SK-N-SH (cell line): ENCODE results near the gene GNB1L. TPM values are rescaled to one million over a fixed set of nuclear protein-coding genes. Genes with fewer than 3 reads are reported as not detected.

ENCODE experiments used
- CTCF ChIA-PET: fragments of 300-600, 350-600 bp; formaldehyde crosslinking; extraction: SDS; loops from one replicate; lab custom pipeline; 2021; lab: Yijun Ruan, JAX
- POLR2A ChIA-PET: fragments of 350-600 bp; sonication (Branson Sonifier 250); formaldehyde crosslinking; extraction: SDS; loops from one replicate; lab custom pipeline; 2020; ENCODE audit warnings: antibody characterized with exemption, inconsistent platforms; lab: Yijun Ruan, JAX
- DNase-seq: peaks from one replicate; pipeline ENCODE4 v3.0.0; 2012
- H2AFZ ChIP-seq: fragments of 200-600 bp; sonication (generic); 2 replicates; pipeline ENCODE4 v1.8.1; 2016; ENCODE audit warnings: antibody characterized with exemption, mild to moderate bottlenecking, low read depth
- H3F3A ChIP-seq: fragments of 200-600 bp; sonication (generic); replicated peaks from 2 replicates; pipeline ENCODE3; 2016; ENCODE audit warnings: antibody characterized with exemption, mild to moderate bottlenecking; ENCODE audit not compliant: insufficient read depth
- H3K27ac ChIP-seq, 2 experiments: fragments of 200-500 bp in 1 of 2; fragments of 200-600 bp in 1 of 2; sonication (Bioruptor generic) in 1 of 2; sonication (generic), shearing (Covaris generic) in 1 of 2; 2 replicates each; pipeline versions ENCODE4 v1.5.1 to v1.6.1; 2014 to 2016; ENCODE audit warnings: low read depth in 2 of 2, inconsistent platforms in 1 of 2, low read length in 1 of 2, mild to moderate bottlenecking in 1 of 2, mixed read lengths in 1 of 2
- H3K27me3 ChIP-seq: fragments of 200-600 bp; sonication (generic), shearing (Covaris generic); 2 replicates; pipeline ENCODE4 v1.6.1; 2016; ENCODE audit warnings: mixed run types; ENCODE audit not compliant: insufficient read depth
- H3K36me3 ChIP-seq, 2 experiments: fragments of 200-500 bp in 1 of 2; fragments of 200-600 bp in 1 of 2; sonication (Bioruptor generic) in 1 of 2; sonication (generic) in 1 of 2; replicated peaks in 1 of 2; 2 replicates each; pipeline versions ENCODE3 to v1.5.1; 2014 to 2016; ENCODE audit warnings: low read length in 1 of 2, mild to moderate bottlenecking in 1 of 2; ENCODE audit not compliant: insufficient read depth in 2 of 2, control insufficient read depth in 1 of 2
- H3K4me1 ChIP-seq, 2 experiments: fragments of 200-500 bp in 1 of 2; fragments of 200-600 bp in 1 of 2; sonication (Bioruptor generic) in 1 of 2; sonication (generic), shearing (Covaris generic) in 1 of 2; 2 replicates each; pipeline versions ENCODE4 v1.5.1 to v1.6.1; 2014 to 2016; ENCODE audit warnings: low read depth in 1 of 2, low read length in 1 of 2, mixed run types in 1 of 2; ENCODE audit not compliant: insufficient read depth in 2 of 2, control insufficient read depth in 1 of 2
- H3K4me2 ChIP-seq: fragments of 200-600 bp; sonication (generic), shearing (Covaris generic); 2 replicates; pipeline ENCODE4 v1.6.1; 2017; ENCODE audit warnings: mixed run types
- H3K4me3 ChIP-seq, 2 experiments: fragments of 200-500 bp in 1 of 2; fragments of 200-600 bp in 1 of 2; sonication (Bioruptor generic) in 1 of 2; sonication (generic), shearing (Covaris generic) in 1 of 2; 2 replicates each; pipeline versions ENCODE4 v1.5.1 to v1.8.1; 2014 to 2016; ENCODE audit warnings: low read depth in 2 of 2, inconsistent platforms in 1 of 2, low read length in 1 of 2, mild to moderate bottlenecking in 1 of 2, mixed read lengths in 1 of 2, moderate library complexity in 1 of 2
- H3K79me2 ChIP-seq: fragments of 200-600 bp; sonication (generic); 2 replicates; pipeline ENCODE4 v1.8.1; 2017; ENCODE audit warnings: mild to moderate bottlenecking; ENCODE audit not compliant: insufficient read depth
- H3K9ac ChIP-seq: fragments of 200-600 bp; sonication (generic); 2 replicates; pipeline ENCODE4 v1.6.1; 2017; ENCODE audit warnings: mixed run types
- H3K9me2 ChIP-seq: fragments of 200-600 bp; sonication (generic); 2 replicates; pipeline ENCODE4 v1.6.1; 2017; ENCODE audit warnings: mixed run types
- H3K9me3 ChIP-seq: fragments of 200-600 bp; sonication (generic); 2 replicates; pipeline ENCODE4 v1.6.1; 2017; ENCODE audit warnings: mixed run types, mild to moderate bottlenecking, moderate library complexity
- H4K20me1 ChIP-seq: fragments of 200-600 bp; sonication (generic); 2 replicates; pipeline ENCODE4 v1.6.1; 2017; ENCODE audit warnings: mild to moderate bottlenecking, mixed run types; ENCODE audit not compliant: insufficient read depth
- CTCF ChIP-seq: fragments of 200-600 bp; sonication (generic); IDR thresholded peaks from 2 replicates; pipeline ENCODE4 v1.6.1; 2017; ENCODE audit warnings: antibody characterized with exemption, mild to moderate bottlenecking, moderate library complexity
- FOXJ3 ChIP-seq: sonication (generic); formaldehyde crosslinking; IDR thresholded peaks from 2 replicates; pipeline ENCODE4 v1.5.1; 2020; ENCODE audit warnings: mild to moderate bottlenecking, missing genetic modification reagents
- GATA2 ChIP-seq: sonication (generic); formaldehyde crosslinking; IDR thresholded peaks from 2 replicates; pipeline ENCODE4 v1.5.0; 2020; ENCODE audit warnings: mild to moderate bottlenecking, missing genetic modification reagents
- NRF1 ChIP-seq: IDR thresholded peaks from 2 replicates; pipeline ENCODE4 v1.6.1; 2012; ENCODE audit warnings: low read depth, mild to moderate bottlenecking, low read length
- RAD21 ChIP-seq: IDR thresholded peaks from 2 replicates; pipeline ENCODE4 v1.6.1; 2012; ENCODE audit warnings: mild to moderate bottlenecking, low read length
- SMC3 ChIP-seq: IDR thresholded peaks from 2 replicates; pipeline ENCODE4 v1.6.1; 2012; ENCODE audit warnings: low read depth, low read length, improper control_type of control experiment
- TAF1 ChIP-seq: IDR thresholded peaks from 2 replicates; pipeline ENCODE4 v1.6.1; 2012; ENCODE audit warnings: low read depth, mild to moderate bottlenecking, low read length, moderate library complexity, borderline replicate concordance
- TCF12 ChIP-seq: IDR thresholded peaks from 2 replicates; pipeline ENCODE4 v1.4.0; 2012
- WGBS: methylation state at CpG from one replicate; pipeline ENCODE4 v1.1.6; 2017; ENCODE audit warnings: low lambda C conversion rate; 5-methylcytosine and 5-hydroxymethylcytosine counted together
- polyA plus RNA-seq, 3 experiments: library from polyadenylated mRNA; depleted of rRNA; stranded (reverse); fragments of >200 nt; gene quantifications; 2 replicates each; pipeline ENCODE4 v1.2.3, GENCODE V29; 2012
- TF ChIP-seq, protein P1 (sequence below): IDR thresholded peaks from 2 replicates; pipeline ENCODE4 v1.4.0; 2012; ENCODE audit warnings: low read depth, borderline replicate concordance
- TF ChIP-seq, protein P2 (sequence below): fragments of 150-350 bp; IDR thresholded peaks from 2 replicates; pipeline ENCODE4 v1.6.1; 2016; ENCODE audit warnings: mild to moderate bottlenecking, low read depth, low read length

The GNB1L gene
- polyA plus RNA-seq, 1 of the 3 experiments (the other 2 are of a cell fraction): 5.9 TPM

GRCh38 chr22:19799322-19800190 lies 55.1 kb downstream of the GNB1L start (continued):
- 0 out of 2 replicates have a peak, but pooled peaks have one; percentile 24 for TF ChIP-seq TAF1
- TF ChIP-seq SMC3: peak; percentile 6
- TF ChIP-seq GATA2 (CRISPR knock-in tag): 0 out of 2 replicates have a peak, but pooled peaks have one; percentile 3
- peak; percentile 30 for TF ChIP-seq CTCF
- TF ChIP-seq, protein P1, sequence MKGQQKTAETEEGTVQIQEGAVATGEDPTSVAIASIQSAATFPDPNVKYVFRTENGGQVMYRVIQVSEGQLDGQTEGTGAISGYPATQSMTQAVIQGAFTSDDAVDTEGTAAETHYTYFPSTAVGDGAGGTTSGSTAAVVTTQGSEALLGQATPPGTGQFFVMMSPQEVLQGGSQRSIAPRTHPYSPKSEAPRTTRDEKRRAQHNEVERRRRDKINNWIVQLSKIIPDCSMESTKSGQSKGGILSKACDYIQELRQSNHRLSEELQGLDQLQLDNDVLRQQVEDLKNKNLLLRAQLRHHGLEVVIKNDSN: peak; percentile 43; the same call in 1 of the 2 replicates
- TF ChIP-seq NRF1: no peak
- peak; percentile 100 for TF ChIP-seq TCF12
- TF ChIP-seq, protein P2, sequence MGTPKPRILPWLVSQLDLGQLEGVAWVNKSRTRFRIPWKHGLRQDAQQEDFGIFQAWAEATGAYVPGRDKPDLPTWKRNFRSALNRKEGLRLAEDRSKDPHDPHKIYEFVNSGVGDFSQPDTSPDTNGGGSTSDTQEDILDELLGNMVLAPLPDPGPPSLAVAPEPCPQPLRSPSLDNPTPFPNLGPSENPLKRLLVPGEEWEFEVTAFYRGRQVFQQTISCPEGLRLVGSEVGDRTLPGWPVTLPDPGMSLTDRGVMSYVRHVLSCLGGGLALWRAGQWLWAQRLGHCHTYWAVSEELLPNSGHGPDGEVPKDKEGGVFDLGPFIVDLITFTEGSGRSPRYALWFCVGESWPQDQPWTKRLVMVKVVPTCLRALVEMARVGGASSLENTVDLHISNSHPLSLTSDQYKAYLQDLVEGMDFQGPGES: no peak
- TF ChIP-seq, all 33 proteins: peak for 23

DNA sequence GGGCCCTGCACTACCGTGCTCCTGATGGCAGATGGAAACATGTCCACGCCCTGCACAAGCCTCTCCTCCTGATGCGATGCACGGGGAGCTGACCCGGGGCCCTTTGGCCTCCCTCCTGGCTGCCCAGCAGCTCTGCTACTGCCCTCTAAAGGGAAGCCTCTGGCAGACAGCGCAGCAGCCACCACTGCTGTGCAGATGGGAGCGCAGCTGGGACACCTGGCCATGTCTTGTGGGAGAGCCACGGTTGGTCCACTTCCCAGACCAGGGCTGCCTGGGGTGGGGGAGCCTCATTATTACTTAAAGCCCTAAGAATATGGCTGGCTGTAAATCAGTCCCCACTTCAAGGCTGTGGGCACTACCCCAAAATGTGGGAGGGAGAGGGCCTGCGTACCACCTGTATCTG lies 55.8 kb downstream of the GNB1L start:
- Histone ChIP-seq H2AFZ (no peak overlapping the region), H3K27me3 (no peaks in the 10 kb centered on the region), H3K27ac (peak overlapping the region; percentile 59 to 84; a peak in 3 of 4 replicates), H3K4me3 (no peak overlapping the region), H3K9me2 (no peaks in the 10 kb centered on the region), H3F3A (no peaks in the 10 kb centered on the region), H3K79me2 (no peaks in the 10 kb centered on the region), H3K4me1 (peaks cover 17 to 74% of the 10 kb centered on the region in 2 experiments; a peak in 3 of 4 replicates), H3K9ac (peak overlapping the region; percentile 28; the same call in 1 of the 2 replicates), H4K20me1 (no peaks in the 10 kb centered on the region), H3K36me3 (peaks cover 0 to 4% of the 10 kb centered on the region in 2 experiments), H3K4me2 (peak overlapping the region; percentile 64), H3K9me3 (no peaks in the 10 kb centered on the region)
- POLR2A ChIA-PET: interaction anchor here (0.8 kb wide), 1 partner anchor 11 kb away, joined by 3 read pairs; no protein-coding TSS in a partner anchor
- DNase-seq: peak; percentile 62
- CTCF ChIA-PET: interaction anchor here (0.8 to 3.4 kb wide), 12 partner anchors 9 to 150 kb away, joined by 3 to 19 read pairs (median 4); no protein-coding TSS in a partner anchor
- 100% methylated on average over 1 of the region's 9 CpGs for WGBS
- TF ChIP-seq RAD21 (peak; percentile 20; the same call in 1 of the 2 replicates), FOXJ3 (CRISPR knock-in tag) (no peak), GATA2 (CRISPR knock-in tag) (0 out of 2 replicates have a peak, but pooled peaks have one; percentile 20)
